Stimulated activated CD4-positive, alpha-beta T cell treated with anti-CD3 and anti-CD28 coated beads, Interleukin-15, amount 100 ng/mL, for 24 hours (primary cell): ENCODE results near the gene ENOX1.

ENCODE experiments used
- DNase-seq: peaks from one replicate; pipeline ENCODE4 v3.0.0-alpha.2; 2020

The ENOX1 gene

GRCh38 chr13:43737392-43737923, 49.3 kb downstream of the ENOX1 start:
- no peak for DNase-seq

GRCh38 chr13:43732726-43733125, 54.0 kb downstream of the ENOX1 start:
- no peak for DNase-seq

- no peak for DNase-seq
These were observed 55.5 kb downstream of the ENOX1 start for GRCh38 chr13:43731296-43731695.

GRCh38 chr13:43730642-43731041, 56.1 kb downstream of the ENOX1 start:
- no peak for DNase-seq

GRCh38 chr13:43728421-43728820, 58.4 kb downstream of the ENOX1 start:
- DNase-seq: no peak

- DNase-seq: no peak
These were observed 58.9 kb downstream of the ENOX1 start for GRCh38 chr13:43727856-43728255.

GRCh38 chr13:43725460-43725859, 61.3 kb downstream of the ENOX1 start:
- no peak for DNase-seq

- DNase-seq: no peak
These were observed 65.9 kb downstream of the ENOX1 start for GRCh38 chr13:43720780-43721397.

- no peak for DNase-seq
These were observed 88.0 kb downstream of the ENOX1 start for GRCh38 chr13:43698758-43699157.

- DNase-seq: no peak
These were observed 88.8 kb downstream of the ENOX1 start for GRCh38 chr13:43698009-43698408.

GRCh38 chr13:43697323-43697722, 89.4 kb downstream of the ENOX1 start:
- no peak for DNase-seq

GRCh38 chr13:43694146-43694664, 92.6 kb downstream of the ENOX1 start:
- no peak for DNase-seq

- no peak for DNase-seq
These were observed 93.1 kb downstream of the ENOX1 start for GRCh38 chr13:43693639-43694038.

GRCh38 chr13:43688227-43688907, 98.4 kb downstream of the ENOX1 start:
- no peak for DNase-seq

- no peak for DNase-seq
These were observed 99.7 kb downstream of the ENOX1 start for GRCh38 chr13:43687038-43687437.

GRCh38 chr13:43686557-43686956, 100.2 kb downstream of the ENOX1 start:
- peak; percentile 1 for DNase-seq

GRCh38 chr13:43684963-43685725, 101.6 kb downstream of the ENOX1 start:
- no peak for DNase-seq

GRCh38 chr13:43682701-43683100, 104.1 kb downstream of the ENOX1 start:
- no peak for DNase-seq

GRCh38 chr13:43676320-43676719, 110.5 kb downstream of the ENOX1 start:
- DNase-seq: no peak

- no peak for DNase-seq
These were observed 111.2 kb downstream of the ENOX1 start for GRCh38 chr13:43675577-43675976.

GRCh38 chr13:43669964-43670363, 116.8 kb downstream of the ENOX1 start:
- DNase-seq: no peak

- no peak for DNase-seq
These were observed 117.7 kb downstream of the ENOX1 start for GRCh38 chr13:43669101-43669500.

- DNase-seq: no peak
These were observed 120.4 kb downstream of the ENOX1 start for GRCh38 chr13:43666403-43666802.

- no peak for DNase-seq
These were observed 121.4 kb downstream of the ENOX1 start for GRCh38 chr13:43665388-43665787.
